DOHH2 (cell line): ENCODE data around the gene LMCD1.

Experiments used
- H3F3A ChIP-seq: fragments of 200-600 bp; sonication (generic), shearing (Covaris generic); 2 replicates; pipeline ENCODE4 v1.6.0; 2016; ENCODE audit warnings: antibody characterized with exemption, mild to moderate bottlenecking; ENCODE audit not compliant: control insufficient read depth, insufficient read depth
- H3K27ac ChIP-seq: fragments of 200-600 bp; sonication (generic); 2 replicates; pipeline ENCODE4 v1.5.1; 2014; ENCODE audit warnings: low read depth, mild to moderate bottlenecking, low read length, moderate library complexity
- H3K27me3 ChIP-seq: fragments of 200-600 bp; sonication (generic); 2 replicates; pipeline ENCODE4 v1.6.1; 2014; ENCODE audit warnings: mild to moderate bottlenecking, low read length, mixed read lengths; ENCODE audit not compliant: control insufficient read depth
- H3K36me3 ChIP-seq: fragments of 200-600 bp; sonication (generic); 2 replicates; pipeline ENCODE4 v1.6.1; 2014; ENCODE audit warnings: mild to moderate bottlenecking, low read length, moderate library complexity, mixed read lengths; ENCODE audit not compliant: control insufficient read depth
- H3K4me1 ChIP-seq: fragments of 200-600 bp; sonication (generic); 2 replicates; pipeline ENCODE4 v1.6.1; 2014; ENCODE audit warnings: mild to moderate bottlenecking, low read length, mixed read lengths; ENCODE audit not compliant: control insufficient read depth
- H3K4me2 ChIP-seq: fragments of 200-600 bp; sonication (generic); 2 replicates; pipeline ENCODE4 v1.6.0; 2014; ENCODE audit warnings: mild to moderate bottlenecking, low read length, moderate library complexity
- H3K4me3 ChIP-seq: fragments of 200-600 bp; sonication (generic); 2 replicates; pipeline ENCODE4 v1.5.1; 2014; ENCODE audit warnings: mild to moderate bottlenecking, low read length, mixed read lengths
- H3K79me2 ChIP-seq: fragments of 200-600 bp; sonication (generic); 2 replicates; pipeline ENCODE4 v1.6.1; 2014; ENCODE audit warnings: mild to moderate bottlenecking, low read length, mixed read lengths; ENCODE audit not compliant: control insufficient read depth
- H3K9me2 ChIP-seq: fragments of 200-600 bp; sonication (generic); replicated peaks from 2 replicates; pipeline ENCODE4 v1.6.1; 2014; ENCODE audit warnings: mild to moderate bottlenecking, low read length, mixed read lengths; ENCODE audit not compliant: control insufficient read depth
- H3K9me3 ChIP-seq: fragments of 200-600 bp; sonication (generic); 2 replicates; pipeline ENCODE4 v1.6.1; 2014; ENCODE audit warnings: antibody characterized with exemption, low read length, mixed read lengths; ENCODE audit not compliant: control insufficient read depth, insufficient read depth
- H4K20me1 ChIP-seq: fragments of 200-600 bp; sonication (generic); 2 replicates; pipeline ENCODE4 v1.6.0; 2014; ENCODE audit warnings: low read depth, mild to moderate bottlenecking, antibody characterized with exemption, low read length, moderate library complexity; ENCODE audit not compliant: control insufficient read depth, insufficient read depth
- EZH2phosphoT487 ChIP-seq: fragments of 200-600 bp; sonication (generic); IDR thresholded peaks from 2 replicates; pipeline ENCODE4 v1.6.1; 2017; ENCODE audit warnings: borderline replicate concordance, mild to moderate bottlenecking, antibody characterized with exemption, low read length, moderate library complexity, mixed read lengths
- TF ChIP-seq, protein P1 (sequence below): fragments of 200-600 bp; sonication (generic); IDR thresholded peaks from one replicate; pipeline ENCODE4 v1.5.1; 2014; ENCODE audit warnings: antibody characterized with exemption, mild to moderate bottlenecking, low read depth, low read length; ENCODE audit not compliant: poor library complexity, severe bottlenecking

The LMCD1 gene

DNA sequence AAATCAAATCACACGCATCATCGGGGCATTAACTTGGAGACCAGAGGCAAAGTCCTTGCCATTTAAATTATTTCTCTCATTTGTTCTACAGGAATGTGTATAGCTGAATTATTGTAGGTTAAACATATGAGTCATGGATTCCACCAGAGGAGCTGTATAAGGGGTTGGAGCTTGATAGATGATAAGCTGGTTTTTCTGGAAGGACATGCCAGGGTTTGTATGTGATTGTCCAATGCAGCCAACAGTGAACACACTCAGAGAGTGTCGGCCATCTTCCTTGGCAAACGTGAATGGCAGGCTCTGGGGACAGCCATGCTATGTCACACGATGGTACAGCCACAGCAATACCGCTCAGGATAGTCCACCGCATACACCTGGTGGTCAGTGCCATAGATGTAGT is 117.9 kb downstream of the LMCD1 start:
- H3K4me2 ChIP-seq = no peak overlapping the region
- no peaks in the 10 kb centered on the region for H4K20me1 ChIP-seq
- H3K4me3 ChIP-seq = no peak overlapping the region
- H3K9me3 ChIP-seq = no peaks in the 10 kb centered on the region
- peaks cover 11% of the 10 kb centered on the region for H3K4me1 ChIP-seq
- H3K79me2 ChIP-seq = no peaks in the 10 kb centered on the region
- no peaks in the 10 kb centered on the region for H3K27me3 ChIP-seq
- no peaks in the 10 kb centered on the region for H3K36me3 ChIP-seq
- no peaks in the 10 kb centered on the region for H3F3A ChIP-seq
- TF ChIP-seq, protein P1, sequence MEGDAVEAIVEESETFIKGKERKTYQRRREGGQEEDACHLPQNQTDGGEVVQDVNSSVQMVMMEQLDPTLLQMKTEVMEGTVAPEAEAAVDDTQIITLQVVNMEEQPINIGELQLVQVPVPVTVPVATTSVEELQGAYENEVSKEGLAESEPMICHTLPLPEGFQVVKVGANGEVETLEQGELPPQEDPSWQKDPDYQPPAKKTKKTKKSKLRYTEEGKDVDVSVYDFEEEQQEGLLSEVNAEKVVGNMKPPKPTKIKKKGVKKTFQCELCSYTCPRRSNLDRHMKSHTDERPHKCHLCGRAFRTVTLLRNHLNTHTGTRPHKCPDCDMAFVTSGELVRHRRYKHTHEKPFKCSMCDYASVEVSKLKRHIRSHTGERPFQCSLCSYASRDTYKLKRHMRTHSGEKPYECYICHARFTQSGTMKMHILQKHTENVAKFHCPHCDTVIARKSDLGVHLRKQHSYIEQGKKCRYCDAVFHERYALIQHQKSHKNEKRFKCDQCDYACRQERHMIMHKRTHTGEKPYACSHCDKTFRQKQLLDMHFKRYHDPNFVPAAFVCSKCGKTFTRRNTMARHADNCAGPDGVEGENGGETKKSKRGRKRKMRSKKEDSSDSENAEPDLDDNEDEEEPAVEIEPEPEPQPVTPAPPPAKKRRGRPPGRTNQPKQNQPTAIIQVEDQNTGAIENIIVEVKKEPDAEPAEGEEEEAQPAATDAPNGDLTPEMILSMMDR = no peak
- TF ChIP-seq EZH2phosphoT487 = no peak
- H3K27ac ChIP-seq = no peak overlapping the region
- H3K9me2 ChIP-seq = no peaks in the 10 kb centered on the region

DNA sequence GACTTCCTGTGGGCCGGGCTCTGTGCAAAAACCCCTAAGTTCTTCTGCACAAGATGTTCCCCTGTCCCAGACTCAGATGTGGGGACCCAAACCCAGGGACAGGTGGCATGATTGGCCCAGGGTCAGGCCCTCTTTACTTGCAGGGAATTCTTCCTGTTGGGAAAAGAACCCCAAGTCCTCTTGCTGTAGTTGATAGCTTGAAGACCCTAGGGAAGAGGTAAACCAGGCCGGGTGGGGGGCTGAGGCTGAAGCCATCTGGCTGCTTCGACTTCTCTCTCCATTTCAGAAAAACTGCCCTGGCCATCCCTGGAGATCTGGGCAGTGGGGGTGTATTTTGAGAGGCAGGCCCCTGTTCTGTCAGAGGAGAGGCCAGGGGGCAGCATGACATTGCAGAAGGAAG is 119.5 kb downstream of the LMCD1 start:
- no peaks in the 10 kb centered on the region for H3F3A ChIP-seq
- no peak overlapping the region for H3K4me3 ChIP-seq
- no peaks in the 10 kb centered on the region for H4K20me1 ChIP-seq
- no peaks in the 10 kb centered on the region for H3K9me2 ChIP-seq
- H3K27ac ChIP-seq = no peak overlapping the region
- H3K4me2 ChIP-seq = no peak overlapping the region
- no peaks in the 10 kb centered on the region for H3K9me3 ChIP-seq
- no peaks in the 10 kb centered on the region for H3K27me3 ChIP-seq
- H3K36me3 ChIP-seq = no peaks in the 10 kb centered on the region
- peaks cover 11% of the 10 kb centered on the region for H3K4me1 ChIP-seq
- TF ChIP-seq EZH2phosphoT487 = no peak
- TF ChIP-seq, protein P1 = no peak
- no peaks in the 10 kb centered on the region for H3K79me2 ChIP-seq

DNA sequence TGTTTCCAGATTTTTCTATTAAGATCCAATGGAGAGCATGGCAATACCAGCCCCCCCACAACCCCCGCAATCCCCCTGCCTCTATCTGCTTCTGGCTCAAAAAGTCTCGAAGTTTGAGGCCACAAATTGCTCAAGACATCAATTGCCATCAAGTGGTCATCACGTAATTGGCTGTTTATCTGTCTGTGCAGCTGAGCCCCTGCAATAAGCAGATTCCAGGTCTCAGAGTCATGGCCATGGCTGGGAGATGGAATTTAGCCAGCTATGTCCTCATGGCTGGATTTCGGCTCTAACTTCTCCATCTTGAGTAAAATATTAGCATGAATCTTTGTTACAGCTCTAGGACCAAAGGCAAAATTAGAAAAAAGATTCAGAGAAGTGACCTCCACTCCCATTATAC is 120.2 kb downstream of the LMCD1 start:
- H3K4me3 ChIP-seq = no peak overlapping the region
- H3K9me2 ChIP-seq = no peaks in the 10 kb centered on the region
- no peaks in the 10 kb centered on the region for H4K20me1 ChIP-seq
- no peaks in the 10 kb centered on the region for H3K36me3 ChIP-seq
- no peaks in the 10 kb centered on the region for H3F3A ChIP-seq
- H3K4me2 ChIP-seq = no peak overlapping the region
- peaks cover 11% of the 10 kb centered on the region for H3K4me1 ChIP-seq
- H3K9me3 ChIP-seq = no peaks in the 10 kb centered on the region
- no peaks in the 10 kb centered on the region for H3K27me3 ChIP-seq
- TF ChIP-seq EZH2phosphoT487 = no peak
- TF ChIP-seq, protein P1 = no peak
- no peak overlapping the region for H3K27ac ChIP-seq
- no peaks in the 10 kb centered on the region for H3K79me2 ChIP-seq
